GM12865 (cell line): ENCODE measurements around the gene KIF7.
A peak's percentile ranks its signal among the peaks of the same experiment; 100 is the strongest.

ENCODE experiments used
- DNase-seq: peaks from one replicate; pipeline ENCODE4 v3.0.0; 2010; ENCODE audit warnings: low read depth
- H3K4me3 ChIP-seq: 2 replicates; pipeline ENCODE4 v1.5.1; 2011; ENCODE audit warnings: mild to moderate bottlenecking, low read depth, low read length, control low read depth
- TF ChIP-seq, protein P1 (sequence below): IDR thresholded peaks from 2 replicates; pipeline ENCODE4 v1.5.1; 2011; ENCODE audit warnings: low read length, control low read depth, low read depth, inconsistent platforms; ENCODE audit not compliant: insufficient read depth; ENCODE audit errors: missing control alignments

The KIF7 gene

DNA sequence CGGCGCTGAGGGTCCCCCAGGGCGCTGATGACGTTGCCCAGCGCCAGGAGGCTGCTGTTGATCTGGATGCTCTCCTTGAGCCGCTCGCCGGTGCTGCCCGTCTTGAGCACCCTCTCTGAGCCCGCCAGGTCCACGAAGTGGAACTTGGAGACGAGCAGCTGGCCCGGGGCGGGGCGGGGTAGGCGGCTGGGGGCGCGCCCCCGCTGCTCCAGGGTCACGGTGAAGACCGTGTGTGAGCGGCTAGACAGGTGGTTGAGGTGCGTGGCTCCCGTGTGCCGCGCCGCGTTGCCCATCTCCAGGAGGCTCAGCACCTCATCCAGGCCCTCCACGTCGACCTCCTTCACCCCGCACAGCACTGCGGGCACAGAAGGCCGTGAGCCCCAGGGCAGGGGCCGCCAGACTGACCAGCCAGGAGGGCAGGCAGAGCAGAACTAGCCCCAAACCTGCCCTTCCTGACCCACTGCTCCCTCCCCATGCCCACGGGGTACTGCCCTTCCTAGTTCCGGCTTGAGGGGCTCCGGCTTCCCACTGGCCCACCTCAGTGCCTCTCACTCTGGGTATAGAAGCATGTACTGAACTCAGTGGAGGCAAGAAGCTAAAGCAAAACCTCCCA lies 6.1 kb downstream of the KIF7 start:
- TF ChIP-seq, protein P1, sequence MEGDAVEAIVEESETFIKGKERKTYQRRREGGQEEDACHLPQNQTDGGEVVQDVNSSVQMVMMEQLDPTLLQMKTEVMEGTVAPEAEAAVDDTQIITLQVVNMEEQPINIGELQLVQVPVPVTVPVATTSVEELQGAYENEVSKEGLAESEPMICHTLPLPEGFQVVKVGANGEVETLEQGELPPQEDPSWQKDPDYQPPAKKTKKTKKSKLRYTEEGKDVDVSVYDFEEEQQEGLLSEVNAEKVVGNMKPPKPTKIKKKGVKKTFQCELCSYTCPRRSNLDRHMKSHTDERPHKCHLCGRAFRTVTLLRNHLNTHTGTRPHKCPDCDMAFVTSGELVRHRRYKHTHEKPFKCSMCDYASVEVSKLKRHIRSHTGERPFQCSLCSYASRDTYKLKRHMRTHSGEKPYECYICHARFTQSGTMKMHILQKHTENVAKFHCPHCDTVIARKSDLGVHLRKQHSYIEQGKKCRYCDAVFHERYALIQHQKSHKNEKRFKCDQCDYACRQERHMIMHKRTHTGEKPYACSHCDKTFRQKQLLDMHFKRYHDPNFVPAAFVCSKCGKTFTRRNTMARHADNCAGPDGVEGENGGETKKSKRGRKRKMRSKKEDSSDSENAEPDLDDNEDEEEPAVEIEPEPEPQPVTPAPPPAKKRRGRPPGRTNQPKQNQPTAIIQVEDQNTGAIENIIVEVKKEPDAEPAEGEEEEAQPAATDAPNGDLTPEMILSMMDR, result no peak

DNA sequence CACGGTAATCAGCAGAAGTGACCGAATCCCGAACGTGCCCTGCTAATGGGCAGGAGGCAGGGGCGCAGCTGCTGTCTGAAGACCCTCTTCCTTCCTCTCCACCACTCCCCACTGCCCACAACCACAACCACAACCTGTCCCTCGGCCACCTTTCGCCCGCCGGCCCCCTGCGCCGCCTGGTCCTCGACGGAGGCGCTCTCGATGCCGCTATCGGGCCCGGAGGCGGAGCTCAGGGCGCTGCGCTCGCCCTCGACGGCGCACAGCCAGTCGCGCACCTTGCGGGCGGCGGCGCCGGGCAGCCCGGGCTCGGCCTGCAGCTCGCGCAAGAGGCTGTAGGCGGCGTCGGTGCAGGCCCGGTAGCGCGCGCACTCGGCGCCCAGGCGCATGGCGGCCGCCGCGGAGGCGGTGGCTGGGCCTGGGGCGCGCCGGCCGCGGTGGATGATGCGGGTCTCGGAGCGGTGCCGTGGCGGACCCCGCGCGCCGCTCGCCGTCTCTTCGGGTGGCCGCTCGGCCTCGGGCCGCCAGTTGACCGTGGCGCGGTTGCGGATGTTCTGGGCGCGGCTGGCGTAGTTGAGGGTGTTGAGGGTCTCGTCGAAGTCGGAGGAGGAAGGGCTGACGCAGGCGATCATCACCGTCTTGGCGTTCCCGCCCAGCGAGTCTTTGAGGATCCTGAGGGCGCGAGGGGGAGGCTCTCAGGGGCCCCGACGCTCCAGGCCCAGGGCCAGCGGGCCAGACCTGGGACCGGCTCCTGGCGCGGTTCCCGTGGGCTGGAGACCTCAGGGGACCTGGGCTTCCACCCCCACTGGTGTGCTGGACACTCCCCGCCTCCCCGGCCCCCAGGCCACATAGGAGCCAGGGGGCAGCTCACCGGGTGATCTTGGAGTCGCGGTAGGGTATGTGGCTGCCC lies 6.9 kb downstream of the KIF7 start:
- DNase-seq, result no peak
- TF ChIP-seq, protein P1, result no peak
- H3K4me3 ChIP-seq, result no peak overlapping the region

More for the DNA sequence above, 6.1 kb downstream of the KIF7 start:
- no peak overlapping the region for H3K4me3 ChIP-seq
- no peak for DNase-seq

DNA sequence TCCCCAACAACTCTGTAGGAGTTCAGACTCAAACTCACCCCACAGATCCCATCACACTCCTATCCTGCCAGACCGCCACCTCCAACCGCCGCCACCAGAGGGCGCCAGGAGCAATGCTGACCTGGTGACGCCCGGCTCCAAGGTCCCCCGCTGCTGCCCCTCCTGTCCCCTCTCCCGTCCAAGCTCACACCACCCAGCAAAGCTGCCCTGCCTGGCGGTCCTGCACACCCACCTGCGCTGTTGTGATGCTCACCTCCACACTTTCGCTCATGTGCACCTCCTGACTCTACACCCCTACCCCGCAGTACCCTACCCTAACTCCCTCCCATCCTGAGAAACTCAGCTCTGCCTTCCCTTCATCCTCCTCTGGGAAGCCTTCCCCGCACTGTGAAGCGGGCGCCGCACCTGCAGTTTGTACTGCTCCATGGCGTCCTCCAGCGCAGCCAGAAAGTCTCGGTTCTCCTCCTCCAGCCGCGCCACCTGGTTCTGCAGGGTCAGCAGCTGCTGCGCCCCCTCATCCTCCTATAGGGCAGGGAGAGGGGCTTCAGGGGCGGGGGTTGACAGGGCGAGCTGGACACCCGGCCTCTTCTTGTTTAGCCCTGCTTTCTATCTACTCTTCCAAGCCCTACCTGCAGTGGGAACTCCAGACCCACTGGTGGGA lies 7.9 kb downstream of the KIF7 start:
- no peak overlapping the region for H3K4me3 ChIP-seq
- peak; percentile 61 for DNase-seq
- TF ChIP-seq, protein P1, result peak; percentile 92

DNA sequence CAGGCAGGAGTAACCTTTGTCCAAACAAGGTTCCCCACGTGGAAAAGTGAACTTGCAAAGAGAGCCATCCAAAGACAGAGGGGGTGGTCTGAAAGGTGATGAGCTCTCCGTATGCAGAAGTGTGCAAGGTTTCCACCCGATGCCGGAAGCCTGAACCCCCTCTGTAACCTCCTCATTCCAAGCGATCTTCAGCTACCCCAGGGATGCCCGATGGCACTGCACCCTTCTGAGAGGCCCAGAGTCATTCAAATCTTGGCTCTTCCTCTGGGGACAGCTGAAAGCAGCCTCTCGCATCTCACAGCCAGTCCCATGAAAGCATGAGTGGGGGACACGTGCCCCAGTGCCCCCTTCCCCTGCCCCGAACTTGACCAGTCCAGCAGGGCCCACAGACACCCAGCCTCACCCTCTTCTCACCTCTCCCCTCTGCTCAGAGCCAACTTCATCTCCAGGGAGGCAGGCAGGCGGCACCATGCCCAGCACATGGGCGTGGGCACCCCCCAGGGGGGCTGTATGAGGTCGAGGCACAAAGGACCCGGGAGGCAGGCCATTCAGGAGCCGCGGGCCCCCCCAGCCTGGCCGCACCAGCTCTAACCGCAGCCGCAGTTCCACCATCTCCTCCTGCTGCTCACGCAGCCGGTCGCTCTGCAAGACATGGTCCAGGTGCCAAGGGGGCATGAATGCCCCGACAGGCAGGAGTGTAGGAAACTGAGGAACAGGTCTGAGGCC lies 8.7 kb downstream of the KIF7 start:
- TF ChIP-seq, protein P1, result no peak
- H3K4me3 ChIP-seq, result no peak overlapping the region
- no peak for DNase-seq

DNA sequence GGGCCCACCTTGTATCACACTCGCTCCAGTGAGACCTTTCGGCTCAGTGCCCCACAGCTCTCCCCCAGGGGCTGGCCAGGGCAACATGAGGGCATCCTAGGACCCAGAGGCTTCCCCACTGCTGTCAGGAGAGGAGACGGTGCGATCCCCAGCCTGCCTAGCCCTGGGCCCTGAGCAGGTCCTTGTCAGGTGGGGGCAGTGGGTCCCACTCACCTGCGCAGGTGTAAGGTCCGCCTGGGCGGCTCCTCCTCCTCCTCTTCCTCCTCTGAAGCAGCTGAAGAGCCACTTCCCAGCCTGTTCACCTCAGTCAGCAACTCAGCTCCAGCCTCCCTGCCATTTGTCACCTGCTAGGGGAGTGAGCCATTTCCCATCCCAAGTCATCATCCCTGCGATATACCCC lies 9.6 kb downstream of the KIF7 start:
- no peak for DNase-seq
- no peak overlapping the region for H3K4me3 ChIP-seq
- TF ChIP-seq, protein P1, result no peak

DNA sequence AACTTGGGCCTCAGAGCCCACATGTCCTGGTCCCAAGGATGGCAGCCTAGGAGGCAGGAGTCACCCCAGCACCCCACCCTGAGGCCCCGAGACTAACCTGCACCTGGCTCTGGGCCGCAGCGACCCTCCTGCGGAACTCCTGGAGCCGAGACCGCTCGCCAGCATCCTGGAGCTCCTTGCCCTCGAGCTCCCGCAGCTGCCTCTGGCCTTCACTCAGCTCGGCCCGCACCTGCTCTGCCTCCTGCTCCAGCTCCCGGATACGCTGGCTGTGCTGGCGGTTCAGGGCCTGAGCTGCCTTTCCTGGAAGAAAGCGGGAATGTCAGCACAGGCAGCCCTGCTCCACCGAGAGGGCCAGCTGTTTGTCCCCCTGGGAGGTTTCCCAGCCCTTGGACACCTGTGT lies 13.2 kb downstream of the KIF7 start:
- H3K4me3 ChIP-seq, result no peak overlapping the region
- no peak for DNase-seq
- TF ChIP-seq, protein P1, result no peak
